ENCODE data around the gene TNFAIP8L3.
"Not testable (repeated sequence)": the region's sequence is repeated elsewhere in the genome, so short reads cannot be mapped to it uniquely, and the experiment has no call there.

Gene TNFAIP8L3

GRCh38 chr15:51094606-51095569 is at the start of gene TNFAIP8L3:
Gene TNFAIP8L3 (minus strand): TSS chr15:51094906. CDS start chr15:51094595, 311 bp downstream.
- DNase-seq (ENCODE audit: low read depth in 2 of 2) = no peak

- DNase-seq (ENCODE audit: low read depth in 2 of 2) = no peak
Measured at GRCh38 chr15:51144021-51144532, 49.4 kb upstream of the TNFAIP8L3 start.

GRCh38 chr15:51140347-51140746 is 45.6 kb upstream of the TNFAIP8L3 start:
- DNase-seq (ENCODE audit: low read depth in 2 of 2) = not testable (repeated sequence)

GRCh38 chr15:51139091-51139490 is 44.4 kb upstream of the TNFAIP8L3 start:
- no peak for DNase-seq (ENCODE audit: low read depth in 2 of 2)

GRCh38 chr15:51137880-51138430 is 43.2 kb upstream of the TNFAIP8L3 start:
- no peak for DNase-seq (ENCODE audit: low read depth in 2 of 2)

- no peak for DNase-seq (ENCODE audit: low read depth in 2 of 2)
Measured at GRCh38 chr15:51137024-51137423, 42.3 kb upstream of the TNFAIP8L3 start.

- no peak for DNase-seq (ENCODE audit: low read depth in 2 of 2)
Measured at GRCh38 chr15:51135276-51135675, 40.6 kb upstream of the TNFAIP8L3 start.

- DNase-seq (ENCODE audit: low read depth in 2 of 2) = no peak
Measured at GRCh38 chr15:51134416-51135199, 39.9 kb upstream of the TNFAIP8L3 start.

- no peak for DNase-seq (ENCODE audit: low read depth in 2 of 2)
Measured at GRCh38 chr15:51133140-51133765, 38.5 kb upstream of the TNFAIP8L3 start.

- no peak for DNase-seq (ENCODE audit: low read depth in 2 of 2)
Measured at GRCh38 chr15:51132384-51133139, 37.9 kb upstream of the TNFAIP8L3 start.

GRCh38 chr15:51131596-51132290 is 37.0 kb upstream of the TNFAIP8L3 start:
- no peak for DNase-seq (ENCODE audit: low read depth in 2 of 2)

GRCh38 chr15:51130344-51130743 is 35.6 kb upstream of the TNFAIP8L3 start:
- DNase-seq (ENCODE audit: low read depth in 2 of 2) = no peak

- DNase-seq (ENCODE audit: low read depth in 2 of 2) = no peak
Measured at GRCh38 chr15:51129535-51130188, 35.0 kb upstream of the TNFAIP8L3 start.

- no peak for DNase-seq (ENCODE audit: low read depth in 2 of 2)
Measured at GRCh38 chr15:51128701-51129100, 34.0 kb upstream of the TNFAIP8L3 start.

GRCh38 chr15:51126842-51127241 is 32.1 kb upstream of the TNFAIP8L3 start:
- DNase-seq (ENCODE audit: low read depth in 2 of 2) = no peak

GRCh38 chr15:51123002-51123401 is 28.3 kb upstream of the TNFAIP8L3 start:
- not testable (repeated sequence) for DNase-seq (ENCODE audit: low read depth in 2 of 2)

- DNase-seq (ENCODE audit: low read depth in 2 of 2) = no peak
Measured at GRCh38 chr15:51121631-51122225, 27.0 kb upstream of the TNFAIP8L3 start.

GRCh38 chr15:51121118-51121517 is 26.4 kb upstream of the TNFAIP8L3 start:
- DNase-seq (ENCODE audit: low read depth in 2 of 2) = no peak

GRCh38 chr15:51119120-51119519 is 24.4 kb upstream of the TNFAIP8L3 start:
- no peak for DNase-seq (ENCODE audit: low read depth in 2 of 2)
